Panc1 (cell line): ENCODE measurements around the gene SSC4D. TPM values are rescaled to one million over a fixed set of nuclear protein-coding genes. Genes with fewer than 3 reads are reported as not detected.
A peak's percentile ranks its signal among the peaks of the same experiment; 100 is the strongest.
"Not testable (repeated sequence)": the region's sequence is repeated elsewhere in the genome, so short reads cannot be mapped to it uniquely, and the experiment has no call there.

Experiments
- ATAC-seq: fragments of 200-7000 bp; cut with Tn5 transposase; 2 replicates; pipeline ENCODE4 v1.9.1; 2020; ENCODE audit warnings: mild to moderate bottlenecking, moderate library complexity
- BruUV-seq: library from RNA; stranded (reverse); fragments of 400-500 nt; replicated peaks from 2 replicates; lab custom pipeline; 2021; lab: Mats Ljungman, UMichigan
- CTCF ChIA-PET: fragments of 300-600 bp; sonication (Branson Sonifier 250); formaldehyde crosslinking; loops from one replicate; lab custom pipeline; 2022; ENCODE audit warnings: antibody characterized with exemption; lab: Charles Lee
- POLR2A ChIA-PET: fragments of 300-600 bp; sonication (Branson Sonifier 250); formaldehyde crosslinking; loops from one replicate; lab custom pipeline; 2022; ENCODE audit warnings: antibody characterized with exemption; lab: Charles Lee
- DNase-seq: peaks from one replicate; pipeline ENCODE4 v3.0.0-alpha.2; 2010; ENCODE audit warnings: low read depth, low spot score
- H3K27ac ChIP-seq: 2 replicates; pipeline ENCODE4 v1.5.1; 2011; ENCODE audit warnings: mild to moderate bottlenecking, low read length, inconsistent platforms
- H3K27me3 ChIP-seq: fragments of 200-500 bp; sonication (Bioruptor generic); 2 replicates; pipeline ENCODE4 v1.6.0; 2014; ENCODE audit warnings: low read length, inconsistent platforms; ENCODE audit not compliant: control insufficient read depth, insufficient read depth
- H3K36me3 ChIP-seq: fragments of 200-500 bp; sonication (Bioruptor generic); 2 replicates; pipeline ENCODE4 v1.5.1; 2014; ENCODE audit warnings: inconsistent platforms, mild to moderate bottlenecking, low read length, moderate library complexity; ENCODE audit not compliant: control insufficient read depth, insufficient read depth
- H3K4me1 ChIP-seq: 2 replicates; pipeline ENCODE4 v1.5.1; 2011; ENCODE audit warnings: inconsistent platforms, mild to moderate bottlenecking, low read length, moderate library complexity; ENCODE audit not compliant: control insufficient read depth, insufficient read depth
- H3K4me3 ChIP-seq, 2 experiments: 2 replicates each; pipeline ENCODE4 v1.5.1; 2011 to 2012; ENCODE audit warnings: low read depth in 2 of 2, low read length in 2 of 2, mild to moderate bottlenecking in 2 of 2, inconsistent platforms in 1 of 2, moderate library complexity in 1 of 2
- H3K9me3 ChIP-seq: fragments of 200-500 bp; sonication (Bioruptor generic); 2 replicates; pipeline ENCODE4 v1.5.1; 2014; ENCODE audit warnings: low read depth, mild to moderate bottlenecking, inconsistent platforms, low read length, moderate library complexity; ENCODE audit not compliant: control insufficient read depth, insufficient read depth
- in situ Hi-C: cut with HindIII; loops from 2 replicates; pipeline ENCODE4 v1.10.0; 2016; ENCODE audit warnings: low sequenced_read_pairs, low pct_unique_long_range_greater_than_20kb
- intact Hi-C: fragments of 100-400 bp; cut with micrococcal nuclease; formaldehyde crosslinking; loops from one replicate; pipeline ENCODE4 v1.10.0; 2022; ENCODE audit not compliant: unreplicated experiment
- total RNA-seq: library from RNA; stranded (reverse); gene quantifications from one replicate; pipeline ENCODE4 v1.2.1, GENCODE V29; 2021; ENCODE audit not compliant: unreplicated experiment

The SSC4D gene
- total RNA-seq, 1 experiment from 2014 or later = 1.6 TPM

GRCh38 chr7:76442664-76443446, 33.4 kb upstream of the SSC4D start:
- POLR2A ChIA-PET, DNase-seq, H3K4me3 ChIP-seq, CTCF ChIA-PET, intact Hi-C loops, H3K27ac ChIP-seq, H3K27me3 ChIP-seq, H3K36me3 ChIP-seq, in situ Hi-C loops, BruUV-seq, H3K9me3 ChIP-seq, H3K4me1 ChIP-seq, ATAC-seq: not testable (repeated sequence)

- BruUV-seq, POLR2A ChIA-PET, in situ Hi-C loops, CTCF ChIA-PET, H3K27me3 ChIP-seq, H3K4me1 ChIP-seq, H3K4me3 ChIP-seq, H3K36me3 ChIP-seq, H3K27ac ChIP-seq, DNase-seq, intact Hi-C loops, H3K9me3 ChIP-seq: not testable (repeated sequence)
- ATAC-seq = peak; percentile 47; the same call in 1 of the 2 replicates
These were observed 32.3 kb upstream of the SSC4D start for GRCh38 chr7:76441792-76442191.

- in situ Hi-C loops, H3K4me1 ChIP-seq, intact Hi-C loops, DNase-seq, H3K27me3 ChIP-seq, CTCF ChIA-PET, H3K4me3 ChIP-seq, ATAC-seq, H3K9me3 ChIP-seq, H3K36me3 ChIP-seq, BruUV-seq, H3K27ac ChIP-seq, POLR2A ChIA-PET: not testable (repeated sequence)
These were observed 30.9 kb upstream of the SSC4D start for GRCh38 chr7:76440404-76440803.

- DNase-seq, ATAC-seq, H3K9me3 ChIP-seq, CTCF ChIA-PET, intact Hi-C loops, H3K27ac ChIP-seq, in situ Hi-C loops, H3K36me3 ChIP-seq, POLR2A ChIA-PET, H3K4me3 ChIP-seq, H3K4me1 ChIP-seq, H3K27me3 ChIP-seq: not testable (repeated sequence)
- TSS peak; percentile 61 for BruUV-seq
These were observed 29.8 kb upstream of the SSC4D start for GRCh38 chr7:76439120-76439888.

- ATAC-seq (peak; percentile 91), DNase-seq (peak; percentile 84)
- H3K36me3 ChIP-seq, H3K27ac ChIP-seq, POLR2A ChIA-PET, H3K9me3 ChIP-seq, H3K4me3 ChIP-seq, H3K4me1 ChIP-seq, H3K27me3 ChIP-seq, BruUV-seq, CTCF ChIA-PET, in situ Hi-C loops, intact Hi-C loops: not testable (repeated sequence)
These were observed 28.4 kb upstream of the SSC4D start for GRCh38 chr7:76437873-76438272.
